K562 (cell line): Measurements from ENCODE around the gene ARID5B. TPM values are rescaled to one million over a fixed set of nuclear protein-coding genes. Genes with fewer than 3 reads are reported as not detected.

Experiments used
- ATAC-seq: fragments of 200-7000 bp; cut with Tn5 transposase; 3 replicates; pipeline ENCODE4 v1.9.1; 2020; ENCODE audit warnings: moderate library complexity
- BruUV-seq: library from RNA; stranded (reverse); fragments of 400-500 nt; replicated peaks from 2 replicates; lab custom pipeline; 2021; lab: Mats Ljungman, UMichigan
- CTCF ChIA-PET: fragments of 300-600 bp; formaldehyde crosslinking; extraction: SDS; loops from one replicate; lab custom pipeline; 2021; ENCODE audit warnings: low intra/inter-chr PET ratio; lab: Yijun Ruan, JAX
- POLR2A ChIA-PET: fragments of 300-600, 350-650 bp; sonication (Branson Sonifier 250); formaldehyde crosslinking; extraction: SDS; loops from one replicate; lab custom pipeline; 2021; ENCODE audit warnings: antibody characterized with exemption, inconsistent platforms; lab: Yijun Ruan, JAX
- DNase-seq, 4 experiments: peaks; one replicate each; pipeline versions ENCODE4 v3.0.0 to v3.0.0-alpha.2; 2011 to 2018; ENCODE audit warnings: low spot score in 3 of 4, mixed read lengths in 3 of 4; ENCODE audit errors: extremely low read depth in 1 of 4
- FAIRE-seq: peaks from 2 replicates; lab custom pipeline; 2011; peaks lifted over from hg19 to GRCh38; lab: Jason Lieb, UNC
- H2AFZ ChIP-seq: 2 replicates; pipeline ENCODE4 v1.6.0; 2011; ENCODE audit warnings: low read depth, low read length, control low read depth, inconsistent platforms
- H3K27ac ChIP-seq: fragments of 200-600 bp; 3 replicates; pipeline ENCODE4 v1.8.0; 2011; ENCODE audit warnings: low read depth, mild to moderate bottlenecking, control low read depth, inconsistent platforms, low read length, moderate library complexity, mixed read lengths; ENCODE audit errors: extremely low read depth
- H3K27me3 ChIP-seq, 2 experiments: fragments of 300-600 bp in 1 of 2; 2 replicates in 1 of 2; 3 replicates in 1 of 2; pipeline versions ENCODE4 v1.6.0 to v1.8.0; 2011; ENCODE audit warnings: inconsistent platforms in 2 of 2, low read length in 2 of 2, mild to moderate bottlenecking in 1 of 2, mixed read lengths in 1 of 2, moderate library complexity in 1 of 2; ENCODE audit not compliant: control insufficient read depth in 2 of 2, insufficient read depth in 2 of 2
- H3K36me3 ChIP-seq: fragments of 300-600 bp; 3 replicates; pipeline ENCODE4 v1.8.0; 2011; ENCODE audit warnings: mild to moderate bottlenecking, low read length, inconsistent platforms; ENCODE audit not compliant: control insufficient read depth, insufficient read depth
- H3K4me1 ChIP-seq, 2 experiments: fragments of 200-600 bp in 1 of 2; replicated peaks in 1 of 2; 2 replicates in 1 of 2; 3 replicates in 1 of 2; pipeline versions ENCODE4 v1.5.1 to v1.8.0; 2011; ENCODE audit warnings: inconsistent platforms in 2 of 2, low read length in 2 of 2, mild to moderate bottlenecking in 1 of 2, mixed read lengths in 1 of 2, moderate library complexity in 1 of 2; ENCODE audit not compliant: control insufficient read depth in 2 of 2, insufficient read depth in 2 of 2
- H3K4me2 ChIP-seq: 2 replicates; pipeline ENCODE4 v1.6.1; 2011; ENCODE audit warnings: low read length, control low read depth, inconsistent platforms, mixed read lengths; ENCODE audit not compliant: insufficient read depth
- H3K4me3 ChIP-seq: fragments of 200-600 bp; sonication (generic), shearing (Covaris generic); 2 replicates; pipeline ENCODE4 v1.5.1; 2016; ENCODE audit warnings: control low read depth, inconsistent platforms
- H3K79me2 ChIP-seq: fragments of 200-600 bp; 3 replicates; pipeline ENCODE4 v1.8.0; 2011; ENCODE audit warnings: low read length, inconsistent platforms; ENCODE audit not compliant: control insufficient read depth, insufficient read depth
- H3K9ac ChIP-seq, 2 experiments: 2 replicates each; pipeline versions ENCODE4 v1.6.0 to v1.6.1; 2011; ENCODE audit warnings: low read depth in 2 of 2, low read length in 2 of 2, control low read depth in 1 of 2, inconsistent platforms in 1 of 2, mild to moderate bottlenecking in 1 of 2, mixed read lengths in 1 of 2; ENCODE audit not compliant: insufficient read depth in 1 of 2
- H3K9me1 ChIP-seq: one replicate; pipeline ENCODE4 v1.6.0; 2011; ENCODE audit warnings: inconsistent platforms, mild to moderate bottlenecking, low read length, moderate library complexity; ENCODE audit not compliant: control insufficient read depth, insufficient read depth
- H3K9me3 ChIP-seq: replicated peaks from 2 replicates; pipeline ENCODE4 v1.5.1; 2011; ENCODE audit warnings: low read depth, low read length, inconsistent platforms; ENCODE audit not compliant: control insufficient read depth, insufficient read depth
- H4K20me1 ChIP-seq: replicated peaks from 2 replicates; pipeline ENCODE4 v1.6.1; 2011; ENCODE audit warnings: low read length, inconsistent platforms, mixed read lengths; ENCODE audit not compliant: control insufficient read depth, insufficient read depth
- DIDO1 ChIP-seq: fragments of 450-650 bp; IDR thresholded peaks from 2 replicates; pipeline ENCODE4 v1.6.1; 2016; ENCODE audit warnings: low read depth, missing biosample characterization, missing genetic modification characterization
- HDAC6 ChIP-seq: IDR thresholded peaks from 2 replicates; pipeline ENCODE4 v1.6.1; 2012; ENCODE audit warnings: low read depth, mild to moderate bottlenecking, control low read depth, inconsistent platforms, low read length, moderate library complexity
- MCM7 ChIP-seq, 2 experiments: fragments of 450-650 bp; IDR thresholded peaks; 2 replicates each; pipeline ENCODE4 v1.6.1; 2016 to 2018
- NCOA6 ChIP-seq: fragments of 450-650 bp; IDR thresholded peaks from 2 replicates; pipeline ENCODE4 v1.6.1; 2017; ENCODE audit warnings: mild to moderate bottlenecking
- POLR2A ChIP-seq: fragments of 450-650 bp; conservative IDR thresholded peaks from 2 replicates; pipeline ENCODE4 v1.6.1; 2016
- RB1 ChIP-seq: fragments of 450-650 bp; IDR thresholded peaks from 2 replicates; pipeline ENCODE4 v1.6.1; 2017; ENCODE audit warnings: low read depth, mild to moderate bottlenecking
- U2AF1 ChIP-seq: fragments of 200-400 bp; formaldehyde crosslinking; optimal IDR thresholded peaks from 2 replicates; pipeline ENCODE3; 2017; ENCODE audit warnings: mild to moderate bottlenecking, low read depth, low read length, moderate library complexity
- WHSC1 ChIP-seq: IDR thresholded peaks from one replicate; pipeline ENCODE4 v1.6.1; 2012; ENCODE audit warnings: low read length, control low read depth, inconsistent platforms
- ZNF12 ChIP-seq: sonication (generic); formaldehyde crosslinking; IDR thresholded peaks from 2 replicates; pipeline ENCODE4 v1.4.0; 2020; ENCODE audit warnings: mild to moderate bottlenecking, missing genetic modification reagents
- WGBS: fragments of 100-300 bp; shearing (Covaris generic); methylation state at CpG from one replicate; pipeline ENCODE4 v1.1.6; 2016; ENCODE audit warnings: low coverage, mixed read lengths; ENCODE audit not compliant: insufficient coverage; ENCODE audit errors: missing lambda C conversion rate; 5-methylcytosine and 5-hydroxymethylcytosine counted together
- in situ Hi-C: fragments of 300-500 bp; cut with MboI; formaldehyde crosslinking; loops from 4 replicates; pipeline ENCODE4 v1.15.0; 2018; ENCODE audit warnings: inconsistent platforms, mixed read lengths
- intact Hi-C: fragments of 100-400 bp; cut with micrococcal nuclease; formaldehyde crosslinking; loops from 2 replicates; pipeline ENCODE4 v1.14.2; 2022
- polyA plus RNA-seq, 8 experiments: library from polyadenylated mRNA; depleted of rRNA in 4 of 8; stranded (reverse) in 5 of 8; unstranded in 3 of 8; fragments of >200 nt; fragmentation: Nextera tagmentation in 2 of 8; fragmentation: Illumina TruSeq in 1 of 8; extraction: Ambion mirVana in 2 of 8; extraction: Trizol in 1 of 8; gene quantifications; 2 replicates each; pipeline versions ENCODE4 v1.2.1 to v1.2.3, GENCODE V29; 2011 to 2014; ENCODE audit warnings: inconsistent platforms in 1 of 8, missing spikeins in 1 of 8
- total RNA-seq, 7 experiments: library from RNA; depleted of rRNA in 6 of 7; stranded (reverse); fragments of >200 nt in 6 of 7; fragmentation: Illumina TruSeq in 2 of 7; extraction: Trizol in 2 of 7; gene quantifications; 2 replicates each; pipeline versions ENCODE4 v1.2.1 to v1.2.3, GENCODE V29; 2011 to 2021; ENCODE audit warnings: low replicate concordance in 1 of 7
- TF ChIP-seq, protein P1 (sequence below): fragments of 450-650 bp; IDR thresholded peaks from 2 replicates; pipeline ENCODE4 v1.6.1; 2018; ENCODE audit warnings: mild to moderate bottlenecking, low read depth; ENCODE audit not compliant: partially characterized antibody

ARID5B gene
- total and polyA plus RNA-seq, 9 of the 15 experiments (the other 6 are each of a cell fraction or from before 2014, with no cell fraction given): 0.48 to 1.6 (median 0.80) TPM

DNA sequence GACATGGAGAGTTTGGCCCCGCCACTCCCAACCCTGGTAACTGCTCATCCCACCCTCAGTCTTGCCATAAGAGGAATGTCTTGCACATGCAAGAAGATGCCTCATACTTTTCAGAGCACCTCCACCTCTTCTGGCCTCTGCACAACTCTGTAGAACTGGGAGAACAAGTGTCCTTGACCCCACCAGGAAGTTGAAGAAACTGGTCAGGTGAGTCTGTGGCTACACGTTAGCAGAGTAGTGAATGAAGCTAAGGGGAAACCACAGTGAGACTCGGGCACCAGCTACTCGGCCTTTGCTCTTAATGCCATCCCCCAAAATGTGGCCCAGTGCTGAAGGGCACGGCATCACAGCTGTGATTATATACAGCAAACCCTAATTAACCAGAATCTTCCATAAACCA lies 110.1 kb downstream of the ARID5B start:
- intact Hi-C loops: no loop called here
- Histone ChIP-seq H3K4me2 (no peak overlapping the region), H3K27ac (no peak overlapping the region), H4K20me1 (no peaks in the 10 kb centered on the region), H3K36me3 (no peaks in the 10 kb centered on the region), H3K4me3 (no peak overlapping the region), H2AFZ (no peak overlapping the region), H3K4me1 (no peaks in the 10 kb centered on the region), H3K9me1 (no peaks in the 10 kb centered on the region), H3K9me3 (no peaks in the 10 kb centered on the region), H3K79me2 (no peaks in the 10 kb centered on the region), H3K9ac (no peak overlapping the region), H3K27me3 (0 out of 5 replicates have a peak, but pooled peaks cover 0 to 4% of the 10 kb centered on the region in 2 experiments)
- FAIRE-seq: no peak
- no peak for ATAC-seq
- no peak for DNase-seq
- POLR2A ChIA-PET: interaction anchor here (0.6 to 0.8 kb wide), 2 partner anchors 9 to 556 kb away, joined by 4 read pairs; no protein-coding TSS in a partner anchor
- TF ChIP-seq RB1 (no peak), HDAC6 (no peak), WHSC1 (no peak), NCOA6 (no peak), MCM7 (IDR thresholded peaks at IDR 0.05) (no peak), U2AF1 (no peak), DIDO1 (tag) (no peak), POLR2A (no peak), ZNF12 (CRISPR knock-in tag) (no peak)
- TF ChIP-seq, protein P1, sequence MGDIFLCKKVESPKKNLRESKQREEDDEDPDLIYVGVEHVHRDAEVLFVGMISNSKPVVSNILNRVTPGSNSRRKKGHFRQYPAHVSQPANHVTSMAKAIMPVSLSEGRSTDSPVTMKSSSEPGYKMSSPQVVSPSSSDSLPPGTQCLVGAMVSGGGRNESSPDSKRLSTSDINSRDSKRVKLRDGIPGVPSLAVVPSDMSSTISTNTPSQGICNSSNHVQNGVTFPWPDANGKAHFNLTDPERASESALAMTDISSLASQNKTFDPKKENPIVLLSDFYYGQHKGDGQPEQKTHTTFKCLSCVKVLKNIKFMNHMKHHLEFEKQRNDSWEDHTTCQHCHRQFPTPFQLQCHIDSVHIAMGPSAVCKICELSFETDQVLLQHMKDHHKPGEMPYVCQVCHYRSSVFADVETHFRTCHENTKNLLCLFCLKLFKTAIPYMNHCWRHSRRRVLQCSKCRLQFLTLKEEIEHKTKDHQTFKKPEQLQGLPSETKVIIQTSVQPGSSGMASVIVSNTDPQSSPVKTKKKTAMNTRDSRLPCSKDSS: no peak
- CTCF ChIA-PET: no interaction called here
- BruUV-seq: no TSS peak
- WGBS: 12% methylated on average over 5 of the region's 5 CpGs
- in situ Hi-C loops: no loop called here
